Activated CD4-positive, alpha-beta T cell treated with anti-CD3 and anti-CD28 coated beads, Interleukin-2, amount 50 U/mL, for 1 hour (primary cell): ENCODE measurements around the gene CCDC142.
A peak's percentile ranks its signal among the peaks of the same experiment; 100 is the strongest.

Experiments used
- DNase-seq: peaks from one replicate; pipeline ENCODE4 v3.0.0-alpha.2; 2020

CCDC142 gene

GRCh38 chr2:74441690-74442482 is 40.9 kb downstream of the CCDC142 start, which contains the start of gene RTKN:
RTKN (minus strand) TSS chr2:74441937; CDS start chr2:74441816, 121 bp downstream.
- DNase-seq, result peak; percentile 18

- DNase-seq, result no peak
Measured at GRCh38 chr2:74441170-74441689, 41.6 kb downstream of the CCDC142 start.

GRCh38 chr2:74440378-74441169 is 42.2 kb downstream of the CCDC142 start:
- DNase-seq, result peak; percentile 21

- no peak for DNase-seq
Measured at GRCh38 chr2:74439803-74440377, 42.9 kb downstream of the CCDC142 start.

GRCh38 chr2:74439373-74439772 is 43.4 kb downstream of the CCDC142 start:
- no peak for DNase-seq

GRCh38 chr2:74438248-74438647 is 44.5 kb downstream of the CCDC142 start:
- no peak for DNase-seq

GRCh38 chr2:74436848-74437695 is 45.7 kb downstream of the CCDC142 start:
- DNase-seq, result no peak

- no peak for DNase-seq
Measured at GRCh38 chr2:74436111-74436805, 46.5 kb downstream of the CCDC142 start.

- no peak for DNase-seq
Measured at GRCh38 chr2:74430502-74430901, 52.3 kb downstream of the CCDC142 start.

GRCh38 chr2:74429487-74430451 is 53.0 kb downstream of the CCDC142 start:
- DNase-seq, result no peak

GRCh38 chr2:74428675-74429074 is 54.1 kb downstream of the CCDC142 start:
- DNase-seq, result no peak

GRCh38 chr2:74427551-74427950 is 55.2 kb downstream of the CCDC142 start:
- no peak for DNase-seq

GRCh38 chr2:74426181-74426758 is 56.5 kb downstream of the CCDC142 start:
- no peak for DNase-seq

GRCh38 chr2:74425523-74425922 is 57.3 kb downstream of the CCDC142 start:
- no peak for DNase-seq

GRCh38 chr2:74424995-74425406 is 57.8 kb downstream of the CCDC142 start:
- no peak for DNase-seq

- DNase-seq, result no peak
Measured at GRCh38 chr2:74424139-74424992, 58.4 kb downstream of the CCDC142 start.
